Stimulated activated CD4-positive, alpha-beta T cell treated with anti-CD3 and anti-CD28 coated beads, Interleukin-4, amount 100 ng/mL, for 4 hours (primary cell): Measurements from ENCODE around the gene TRIM25.
A peak's percentile ranks its signal among the peaks of the same experiment; 100 is the strongest.
"Not testable (repeated sequence)": the region's sequence is repeated elsewhere in the genome, so short reads cannot be mapped to it uniquely, and the experiment has no call there.

ENCODE experiments used
- DNase-seq, 2 experiments: peaks; one replicate each; pipeline ENCODE4 v3.0.0-alpha.2; 2020

Gene TRIM25, protein sequence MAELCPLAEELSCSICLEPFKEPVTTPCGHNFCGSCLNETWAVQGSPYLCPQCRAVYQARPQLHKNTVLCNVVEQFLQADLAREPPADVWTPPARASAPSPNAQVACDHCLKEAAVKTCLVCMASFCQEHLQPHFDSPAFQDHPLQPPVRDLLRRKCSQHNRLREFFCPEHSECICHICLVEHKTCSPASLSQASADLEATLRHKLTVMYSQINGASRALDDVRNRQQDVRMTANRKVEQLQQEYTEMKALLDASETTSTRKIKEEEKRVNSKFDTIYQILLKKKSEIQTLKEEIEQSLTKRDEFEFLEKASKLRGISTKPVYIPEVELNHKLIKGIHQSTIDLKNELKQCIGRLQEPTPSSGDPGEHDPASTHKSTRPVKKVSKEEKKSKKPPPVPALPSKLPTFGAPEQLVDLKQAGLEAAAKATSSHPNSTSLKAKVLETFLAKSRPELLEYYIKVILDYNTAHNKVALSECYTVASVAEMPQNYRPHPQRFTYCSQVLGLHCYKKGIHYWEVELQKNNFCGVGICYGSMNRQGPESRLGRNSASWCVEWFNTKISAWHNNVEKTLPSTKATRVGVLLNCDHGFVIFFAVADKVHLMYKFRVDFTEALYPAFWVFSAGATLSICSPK

DNA sequence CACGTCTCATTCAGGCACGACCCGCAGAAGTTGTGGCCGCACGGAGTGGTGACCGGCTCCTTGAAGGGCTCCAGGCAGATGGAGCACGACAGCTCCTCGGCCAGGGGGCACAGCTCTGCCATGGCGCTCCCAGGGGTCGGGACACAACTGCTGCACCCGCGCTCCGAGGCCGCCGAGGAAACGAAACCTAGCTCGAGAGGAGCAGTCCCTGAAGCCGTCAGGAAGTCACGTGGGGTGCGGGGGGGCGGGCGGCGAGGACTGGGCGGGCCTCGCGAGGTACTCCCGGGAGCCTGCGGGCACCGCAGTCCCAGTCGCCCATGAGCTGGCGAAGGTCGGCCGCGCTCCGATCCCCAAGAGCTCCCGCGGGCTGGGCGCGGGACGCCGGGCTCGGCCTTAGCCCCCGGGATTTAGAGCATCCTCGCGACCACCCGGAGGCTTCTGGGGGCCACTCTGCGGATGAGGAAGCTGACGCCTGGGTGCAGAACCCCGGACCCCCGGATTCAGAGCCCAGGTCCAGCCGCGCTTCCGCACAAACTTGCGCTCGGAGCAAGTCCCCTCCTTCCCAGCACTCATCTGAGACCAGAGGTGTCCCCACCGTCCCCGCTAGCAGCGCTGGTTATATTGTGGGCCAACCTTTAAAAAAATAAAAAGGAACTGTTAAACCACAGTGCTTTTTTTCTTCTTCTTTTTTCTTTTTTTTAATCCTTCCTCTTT lies at the start of gene TRIM25:
Gene TRIM25 (minus strand): TSS at position 183 of the 714 bp plus-strand sequence. CDS start 61 bp downstream, at position 122.
- DNase-seq, result peak; percentile 87 to 91

DNA sequence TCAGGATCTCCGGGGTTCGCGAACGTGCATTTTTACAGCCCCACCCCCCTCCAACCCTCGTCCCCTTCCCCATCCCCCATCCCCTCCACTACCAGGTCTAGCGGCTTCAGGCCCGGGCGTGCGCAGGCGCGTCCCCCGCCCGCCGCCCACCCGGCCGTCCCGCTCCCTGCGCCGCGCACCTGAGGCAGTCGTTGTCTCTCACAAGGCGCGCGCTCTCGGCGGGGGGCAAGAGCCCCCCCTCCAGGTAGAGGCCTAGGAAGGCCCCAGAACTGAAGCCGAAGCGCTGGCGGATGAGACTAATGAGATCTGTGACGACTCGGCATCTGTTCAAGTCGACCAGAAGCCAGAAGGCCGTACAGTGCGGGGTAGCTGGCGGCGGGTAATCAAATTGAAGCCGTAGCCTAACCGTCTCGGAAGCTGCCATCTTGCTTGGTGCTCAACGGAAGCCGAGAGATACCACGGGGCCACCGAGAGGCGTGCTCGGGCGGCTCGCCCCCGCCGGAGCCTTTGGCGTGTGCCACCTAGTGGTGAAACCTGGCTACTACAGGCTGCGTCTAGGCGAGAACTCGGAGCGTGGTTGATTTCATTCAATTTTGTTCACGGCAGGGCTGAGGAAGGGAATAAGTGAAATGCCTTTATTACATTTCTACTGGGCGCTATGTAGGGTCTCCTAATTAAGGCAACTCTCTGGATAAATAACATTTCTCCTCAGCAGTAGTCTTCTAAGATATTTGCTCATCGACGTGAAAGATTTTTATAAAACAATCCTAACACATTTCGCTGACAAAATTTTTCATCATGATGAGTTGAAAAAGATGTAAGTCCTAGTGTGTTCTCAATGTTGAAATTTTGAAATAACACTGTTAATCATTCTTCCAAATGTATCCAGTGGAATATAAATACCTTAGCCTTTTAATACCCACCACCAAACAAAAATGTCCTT lies 47.0 kb upstream of the TRIM25 start, which contains the start of gene COIL:
Gene COIL (minus strand): TSS at position 455 of the 943 bp plus-strand sequence. CDS start 31 bp downstream, at position 424.
- DNase-seq, result peak; percentile 91 to 95

DNA sequence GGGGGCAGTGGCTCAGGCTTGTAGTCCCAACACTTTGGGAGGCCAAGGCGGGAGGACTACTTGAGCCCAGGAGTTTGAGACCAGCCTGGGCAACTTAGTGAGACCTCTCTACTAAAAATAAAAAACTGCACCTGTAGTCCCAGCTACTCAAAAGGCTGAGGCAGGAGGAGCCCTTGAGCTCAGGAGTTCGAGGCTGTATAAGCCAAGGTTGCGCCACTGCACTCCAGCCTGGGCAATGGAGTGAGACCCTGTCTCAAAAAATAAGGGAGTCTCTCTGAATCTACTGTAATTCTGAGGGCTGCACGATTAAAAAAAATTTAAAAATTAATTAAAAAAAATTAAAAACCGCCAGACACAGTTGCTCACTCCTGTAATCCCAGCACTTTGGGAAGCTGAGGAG lies 43.1 kb upstream of the TRIM25 start:
- DNase-seq, result no peak

DNA sequence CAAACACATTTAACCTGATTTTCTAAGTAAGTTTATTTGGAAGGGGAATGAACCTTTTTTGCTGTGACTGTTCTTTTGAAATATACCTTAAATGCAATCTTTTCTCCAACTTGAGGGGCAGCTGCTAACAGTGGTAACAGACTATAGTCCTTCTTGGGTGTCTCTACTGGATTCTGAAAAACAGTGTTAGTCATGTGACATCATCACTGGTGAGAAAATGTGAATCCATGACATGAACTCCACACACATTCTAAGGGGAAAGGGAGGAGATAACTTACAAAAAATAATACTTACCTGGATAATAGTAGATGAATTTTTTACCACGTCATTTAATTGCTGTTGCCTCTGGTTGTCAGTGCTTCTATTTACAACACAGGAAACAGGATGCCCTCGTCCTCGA lies 35.7 kb upstream of the TRIM25 start:
- no peak for DNase-seq

DNA sequence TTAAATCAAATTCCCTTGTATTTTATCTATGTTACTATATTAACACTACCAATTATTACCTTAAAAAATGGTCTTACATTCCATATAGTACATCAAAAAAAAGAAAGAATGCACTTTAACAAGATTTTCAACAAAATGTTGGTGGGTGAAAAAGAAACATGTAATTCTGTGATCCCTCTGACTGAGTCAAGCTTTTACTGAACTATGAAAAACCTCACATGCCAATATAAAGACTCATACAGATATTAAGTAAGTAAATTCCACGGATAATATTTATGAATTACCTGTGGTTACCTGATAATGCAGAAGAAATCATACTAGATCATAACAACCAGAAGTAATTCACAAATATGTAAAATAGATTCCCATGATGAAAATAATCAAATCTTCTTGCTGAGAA lies 34.6 kb upstream of the TRIM25 start:
- DNase-seq, result no peak

DNA sequence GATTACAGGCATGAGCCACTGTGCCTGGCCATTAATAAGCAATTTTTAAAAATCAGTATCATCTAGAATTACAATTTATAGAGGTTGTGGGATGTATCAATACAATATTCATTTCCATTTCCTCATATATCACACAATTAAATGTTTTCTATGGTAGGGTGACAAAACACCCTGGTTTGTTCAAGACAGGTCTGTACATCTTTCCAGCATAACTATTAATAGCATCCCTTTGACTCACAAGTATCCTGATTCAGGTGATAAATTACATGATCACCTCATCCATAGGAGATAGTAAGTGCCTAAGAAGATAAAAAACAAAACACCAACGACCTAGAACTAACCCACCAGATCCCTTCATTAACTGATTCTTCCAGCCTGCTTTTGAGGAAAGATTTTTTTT lies 33.9 kb upstream of the TRIM25 start:
- DNase-seq, result no peak

DNA sequence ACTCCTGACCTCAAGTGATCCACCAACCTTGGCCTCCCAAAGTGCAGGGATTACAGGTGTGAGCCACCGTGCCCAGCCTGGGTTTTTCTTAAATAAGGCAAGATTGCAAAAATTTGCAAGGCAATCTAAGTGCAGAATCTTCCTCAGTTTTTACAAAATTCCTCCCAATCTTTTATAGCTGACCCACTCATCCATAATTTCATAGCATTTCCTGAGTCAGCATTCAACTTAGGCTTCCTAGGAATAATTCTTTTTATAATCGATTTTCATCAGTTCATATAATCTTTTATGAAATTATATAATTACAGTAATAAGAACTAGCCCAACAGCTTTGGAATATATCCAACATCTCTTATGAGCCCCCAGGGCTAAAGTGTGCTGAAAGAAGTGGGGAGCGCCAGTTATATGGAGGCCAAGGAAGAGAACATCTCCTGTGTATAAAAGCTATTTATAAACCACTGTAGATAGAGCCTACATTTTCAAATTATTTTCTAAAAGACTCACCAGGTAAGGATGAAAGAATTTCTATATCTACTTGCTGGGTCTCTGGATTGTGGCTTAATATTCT lies 32.2 kb upstream of the TRIM25 start:
- DNase-seq, result no peak

DNA sequence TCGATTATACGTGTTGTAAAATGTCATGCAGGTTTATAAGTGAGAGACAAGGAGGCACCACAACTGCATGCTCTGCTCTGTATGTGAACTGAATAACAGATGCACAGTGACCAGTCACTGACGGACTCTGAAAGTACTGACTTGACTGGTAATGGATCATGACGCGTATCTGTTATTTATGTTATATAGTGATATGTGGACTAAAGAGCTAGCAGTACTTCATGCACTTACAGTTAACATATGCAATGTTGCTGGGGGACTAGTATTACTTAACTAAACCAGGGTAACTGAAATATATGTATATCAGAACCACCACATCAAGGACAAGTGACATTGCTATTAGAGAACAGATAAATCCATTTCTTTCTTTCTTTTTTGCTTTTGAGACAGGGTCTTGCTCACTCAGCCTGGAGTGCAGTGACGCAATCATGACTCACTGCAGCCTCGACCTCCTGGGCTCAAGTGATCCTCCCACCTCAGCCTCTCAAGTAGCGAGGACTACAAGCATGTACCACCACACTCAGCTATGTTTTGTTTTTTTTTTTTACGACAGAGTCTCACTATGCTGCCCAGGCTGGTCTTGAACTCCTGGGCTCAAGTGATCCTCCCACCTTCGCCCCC lies 29.8 kb upstream of the TRIM25 start:
- DNase-seq, result peak in 1 of 2 experiments; percentile 17

DNA sequence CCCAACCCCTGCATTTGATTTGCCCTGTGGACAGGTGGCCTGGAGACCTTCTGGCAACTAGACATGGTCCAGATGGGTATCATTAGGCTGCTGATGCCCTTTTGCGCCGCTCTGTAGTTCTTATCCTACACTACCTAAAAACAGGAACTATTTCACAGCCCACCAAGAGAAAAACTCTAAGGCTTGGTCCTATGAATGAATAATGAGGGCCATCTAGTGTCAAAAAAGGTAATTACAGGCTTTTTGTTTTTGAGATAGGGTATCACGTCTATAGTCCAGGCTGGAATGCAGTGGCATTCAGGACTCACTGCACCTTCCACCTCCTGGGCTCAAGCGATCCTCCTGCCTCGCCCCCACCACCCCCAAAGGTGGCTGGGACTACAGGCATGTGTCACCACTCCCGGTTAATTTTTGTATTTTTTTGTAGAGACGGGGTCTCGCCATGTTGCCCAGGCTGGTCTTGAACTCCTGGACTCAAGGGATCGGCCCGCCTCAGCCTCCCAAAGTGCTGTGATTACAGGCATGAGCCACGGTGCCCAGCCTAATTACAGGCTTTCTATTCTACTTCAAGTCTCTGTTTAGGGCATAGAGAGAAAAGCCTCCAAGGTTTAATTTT lies 26.1 kb upstream of the TRIM25 start:
- no peak for DNase-seq

DNA sequence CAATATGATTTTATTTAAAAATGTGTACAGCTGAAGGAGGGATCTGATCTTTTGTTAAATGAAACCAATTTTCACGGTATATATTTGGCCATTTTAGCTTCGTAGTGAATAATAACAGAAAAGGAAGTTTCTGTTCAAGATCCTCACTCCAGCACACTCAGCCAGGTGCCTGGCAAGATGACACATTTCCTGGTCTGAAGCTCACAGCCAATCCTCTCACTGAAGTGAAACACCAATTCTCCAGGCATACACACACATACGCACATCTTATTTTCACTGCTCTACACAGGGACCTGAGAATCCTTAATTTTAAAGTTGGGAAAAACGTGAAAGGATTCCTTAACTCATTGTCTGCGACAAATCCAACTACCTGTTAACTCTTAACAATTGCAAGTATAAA lies 24.4 kb upstream of the TRIM25 start:
- not testable (repeated sequence) for DNase-seq

DNA sequence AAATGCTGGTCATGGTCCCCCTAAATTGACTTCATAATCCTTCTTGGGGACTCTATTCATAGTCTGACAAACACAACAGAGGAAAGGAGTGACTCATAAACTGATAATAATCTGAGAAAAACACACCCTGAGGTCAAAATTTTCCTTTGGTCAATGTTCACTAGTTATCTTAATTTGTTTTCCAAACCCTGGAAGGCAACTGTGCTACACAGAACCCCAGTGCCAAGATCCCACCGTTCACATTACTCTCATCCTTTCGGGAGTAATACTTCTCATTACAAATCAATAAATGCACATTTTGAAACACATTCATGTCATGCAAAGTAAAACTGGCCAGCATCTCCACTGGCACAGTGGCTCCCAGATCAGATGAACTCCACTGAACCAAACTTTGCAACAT lies 23.8 kb upstream of the TRIM25 start:
- DNase-seq, result no peak

DNA sequence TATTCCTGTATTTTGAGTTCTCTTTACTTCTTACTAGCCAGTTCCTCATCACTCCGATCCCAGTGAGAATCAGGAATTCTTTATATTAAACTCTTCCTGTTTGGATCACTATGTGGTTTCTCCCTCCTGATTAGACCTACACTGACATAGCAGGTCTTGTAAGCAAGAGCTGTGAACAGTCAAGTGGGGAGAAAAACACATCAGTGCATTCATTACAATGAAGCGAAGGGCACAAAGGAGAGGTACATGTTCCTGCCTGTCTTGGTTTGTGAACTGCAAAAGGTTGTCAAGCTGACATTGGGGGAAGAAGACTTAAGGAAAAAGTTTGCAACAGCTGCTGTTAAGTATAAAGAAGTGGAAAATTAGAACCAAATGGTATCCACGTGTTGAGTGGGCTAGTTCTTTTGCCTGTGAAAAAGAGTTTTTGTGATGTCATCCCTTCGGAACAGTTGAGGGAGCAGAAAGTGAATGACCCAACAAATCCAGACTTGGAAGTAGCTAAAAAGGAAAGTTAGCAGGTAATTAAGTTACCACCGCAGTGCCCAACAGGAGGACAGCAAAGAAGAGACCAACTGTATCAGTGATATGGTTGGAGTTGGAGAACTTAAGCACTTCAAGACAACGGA lies 23.0 kb upstream of the TRIM25 start:
- DNase-seq, result no peak

DNA sequence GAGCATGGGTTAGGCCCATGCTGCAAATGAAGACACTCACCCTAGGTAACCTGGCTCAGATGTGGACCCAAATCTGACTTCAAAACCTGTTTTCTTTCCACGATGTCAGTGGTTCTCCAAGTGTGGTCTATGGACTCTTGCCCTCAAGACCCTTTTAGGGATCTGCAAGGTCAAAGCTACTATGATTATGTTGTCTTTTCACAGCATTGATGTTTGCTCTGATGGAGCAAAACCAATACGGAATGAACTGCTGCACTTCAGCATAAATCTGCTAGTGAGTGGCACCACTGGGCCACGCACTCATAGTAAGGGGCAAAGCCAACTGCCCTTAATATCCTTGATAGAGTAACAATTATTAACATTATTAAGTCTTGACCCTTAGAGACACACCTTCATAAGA lies 21.6 kb upstream of the TRIM25 start:
- DNase-seq, result no peak

DNA sequence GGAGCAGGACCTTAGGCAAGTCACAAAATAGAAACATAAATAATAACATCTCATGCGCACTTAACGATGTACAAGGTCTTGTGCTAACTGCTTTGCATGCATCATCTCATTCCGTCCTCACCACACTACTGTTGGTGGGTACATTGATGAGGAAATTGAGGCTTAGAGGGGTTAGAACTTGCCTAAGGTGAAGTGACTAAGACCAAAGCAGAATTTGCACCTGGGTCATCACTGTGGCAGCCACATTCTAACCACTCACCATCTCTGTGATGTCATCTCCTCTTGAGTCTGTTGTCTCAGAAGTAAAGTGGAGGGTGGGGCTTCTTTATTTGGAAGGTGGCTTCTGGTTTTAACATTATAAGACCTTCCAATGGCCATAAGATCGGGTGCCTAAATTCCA lies 20.4 kb upstream of the TRIM25 start:
- no peak for DNase-seq

DNA sequence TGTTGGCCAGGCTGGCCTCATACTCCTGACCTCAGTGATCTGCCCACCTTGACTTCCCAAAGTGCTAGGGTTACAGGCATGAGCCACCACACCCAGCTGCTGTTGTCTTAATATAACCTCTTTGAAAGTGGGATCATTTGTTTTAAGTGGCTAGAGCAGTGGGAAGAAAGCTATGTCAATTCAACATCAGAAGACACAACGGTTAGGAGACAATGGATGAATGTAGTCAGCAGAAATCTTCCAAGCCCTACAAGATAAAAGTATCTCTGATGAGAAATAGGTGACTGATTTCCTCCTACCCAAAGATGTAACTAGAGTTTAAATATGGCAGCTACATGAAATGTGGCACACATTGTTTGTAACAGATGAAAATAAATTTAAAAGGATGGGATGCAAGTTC lies 20.0 kb upstream of the TRIM25 start:
- no peak for DNase-seq

DNA sequence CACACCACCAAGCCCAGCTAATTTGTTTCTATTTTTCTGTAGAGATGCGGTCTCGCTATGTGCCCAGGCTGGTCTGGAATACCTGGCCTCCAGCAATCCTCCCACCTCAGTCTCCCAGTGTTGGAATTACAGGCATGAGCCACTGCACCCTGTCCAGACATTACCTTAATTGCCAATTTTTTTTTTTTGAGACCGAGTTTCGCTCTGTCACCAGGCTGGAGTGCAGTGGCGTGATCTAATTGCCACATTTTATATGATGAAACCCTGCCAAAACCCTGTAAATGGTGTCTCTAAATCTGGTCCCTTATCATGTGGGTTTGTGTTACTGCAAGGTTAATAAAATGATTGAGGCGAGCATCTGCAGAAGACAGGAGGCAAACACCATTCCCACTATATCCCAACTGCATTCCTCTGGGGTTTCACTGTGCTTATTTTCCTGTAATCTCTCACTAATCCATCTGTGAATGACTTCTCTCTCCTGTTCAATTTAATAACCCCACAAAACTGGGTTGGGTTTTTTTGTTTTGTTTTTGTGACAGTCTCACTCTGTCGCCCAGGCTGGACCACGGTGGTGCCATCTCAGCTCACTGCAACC lies 19.4 kb upstream of the TRIM25 start:
- DNase-seq, result no peak

DNA sequence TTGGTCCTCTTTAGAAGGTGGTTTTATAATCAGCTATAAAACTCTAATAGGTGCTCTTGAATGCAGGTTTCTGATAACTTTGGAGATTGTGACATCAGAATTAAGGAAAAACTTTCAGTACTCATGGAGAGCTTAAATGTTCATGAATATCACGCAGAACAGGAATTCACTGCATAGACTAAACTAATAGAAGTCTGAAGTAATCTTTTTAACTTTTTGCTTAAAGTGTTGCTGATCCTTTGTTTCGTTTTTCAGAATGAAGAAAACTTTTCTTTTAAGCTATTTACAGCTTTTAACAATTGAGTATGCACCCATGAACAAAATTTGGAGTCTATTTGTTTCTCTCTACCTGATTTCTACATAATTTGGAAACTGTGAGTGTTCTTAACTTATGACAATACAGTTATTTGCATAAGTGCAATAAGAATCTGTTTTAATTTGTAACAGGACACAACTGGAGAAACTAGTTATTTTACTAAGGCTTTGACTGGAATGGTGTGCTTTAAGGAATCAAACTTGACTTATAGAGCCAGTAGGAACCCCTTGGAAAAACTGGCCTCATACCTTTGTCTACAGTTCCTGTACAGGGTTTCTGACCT lies 17.0 kb upstream of the TRIM25 start:
- no peak for DNase-seq

DNA sequence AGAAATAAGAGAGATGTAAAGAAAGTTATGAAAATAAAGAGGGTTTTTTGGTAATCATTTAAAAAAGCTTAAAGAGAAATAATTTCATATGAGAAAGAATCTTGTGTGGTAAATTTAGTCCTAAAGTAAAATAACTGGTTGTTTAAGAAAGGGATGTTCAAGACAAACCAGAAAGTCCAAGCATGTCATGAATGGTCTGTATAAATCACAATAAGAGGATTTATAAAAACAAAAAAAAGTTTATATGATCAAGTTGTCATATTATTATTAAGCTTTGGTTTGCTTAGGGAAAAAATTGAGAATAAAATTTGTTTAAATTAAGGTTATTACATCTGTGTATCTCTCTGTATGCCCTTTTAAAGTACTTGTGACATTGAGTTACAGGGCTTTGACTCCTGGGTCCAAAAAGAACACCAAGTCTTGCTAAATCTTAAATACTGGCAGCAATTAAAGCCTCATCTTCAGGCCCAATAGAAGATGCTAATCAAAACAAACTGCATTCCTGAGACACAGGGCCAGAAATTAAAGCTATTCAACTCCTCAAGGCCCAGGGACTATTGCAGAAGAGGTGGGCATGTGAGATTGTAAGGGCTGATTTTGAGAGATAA lies 15.6 kb upstream of the TRIM25 start:
- no peak for DNase-seq

DNA sequence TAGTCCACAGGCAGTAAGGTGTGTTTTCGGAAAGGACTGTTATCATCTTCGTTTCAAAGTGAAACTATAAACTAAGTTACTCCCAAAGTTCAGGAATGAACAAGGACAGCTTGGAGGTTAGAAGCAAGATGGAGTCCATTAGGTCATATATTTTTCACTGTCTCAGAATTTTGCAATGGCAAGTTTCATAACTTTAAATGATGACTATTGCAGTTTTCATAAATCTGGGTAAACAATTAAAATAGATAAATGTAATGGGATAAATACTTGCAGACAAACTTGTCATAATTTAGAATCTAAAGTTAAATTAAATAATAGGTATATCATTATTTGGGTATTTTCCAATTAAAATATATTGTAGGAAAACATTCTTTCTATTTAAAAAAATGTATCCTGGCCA lies 14.7 kb upstream of the TRIM25 start:
- DNase-seq, result no peak

DNA sequence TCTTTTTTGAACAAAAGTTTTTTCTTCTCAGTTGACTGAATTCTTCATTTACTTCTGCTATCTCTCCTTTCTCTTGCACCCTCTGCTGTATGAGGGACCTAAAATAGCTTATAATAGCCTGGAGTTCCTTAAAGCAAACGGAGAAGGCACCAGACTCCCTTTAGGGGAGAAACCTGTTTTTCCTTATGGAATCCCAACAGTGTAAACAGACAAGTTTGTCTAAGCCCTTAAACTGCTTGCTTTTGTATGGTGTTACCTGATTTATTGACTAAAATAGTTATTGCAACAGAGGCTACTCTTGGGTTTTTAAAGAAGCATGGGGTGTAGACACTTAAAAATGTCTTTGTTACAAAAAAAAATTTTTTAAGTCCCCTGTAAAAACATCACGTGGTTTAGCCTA lies 12.9 kb upstream of the TRIM25 start:
- DNase-seq, result no peak
